ENCODE results near the gene NKX2-1.
A peak's percentile ranks its signal among the peaks of the same experiment; 100 is the strongest.

Gene NKX2-1

DNA sequence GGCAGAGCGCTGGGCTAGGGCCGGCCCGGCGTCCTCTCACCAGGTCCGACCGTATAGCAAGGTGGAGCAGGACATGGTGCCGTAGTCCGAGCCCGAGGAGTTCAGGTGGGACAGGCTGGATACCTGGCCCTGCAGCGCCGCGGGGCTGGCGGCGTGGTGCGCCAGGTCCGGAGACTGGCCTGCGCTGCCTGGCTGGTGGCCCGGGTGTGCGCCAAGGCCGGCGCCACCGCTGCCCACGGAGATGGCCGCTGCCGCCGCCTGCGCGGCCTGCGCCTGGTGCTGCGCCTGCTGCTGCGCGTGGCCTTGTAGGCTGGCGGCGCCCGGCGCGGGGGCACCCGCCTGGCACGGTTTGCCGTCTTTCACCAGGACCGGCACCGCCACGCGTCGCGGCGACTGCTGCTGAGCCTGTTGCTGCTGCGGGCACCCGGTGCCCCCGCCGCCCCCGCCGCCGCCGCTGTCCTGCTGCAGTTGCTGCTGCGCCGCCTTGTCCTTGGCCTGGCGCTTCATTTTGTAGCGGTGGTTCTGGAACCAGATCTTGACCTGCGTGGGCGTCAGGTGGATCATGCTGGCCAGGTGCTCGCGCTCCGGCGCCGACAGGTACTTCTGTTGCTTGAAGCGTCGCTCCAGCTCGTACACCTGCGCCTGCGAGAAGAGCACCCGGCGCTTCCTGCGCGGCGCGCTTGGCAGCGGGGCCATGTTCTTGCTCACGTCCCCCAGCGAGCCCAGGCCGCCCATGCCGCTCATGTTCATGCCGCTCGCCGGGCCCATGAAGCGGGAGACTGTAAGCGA is 2.6 kb downstream of the NKX2-1 start:
- no peak for DNase-seq

DNA sequence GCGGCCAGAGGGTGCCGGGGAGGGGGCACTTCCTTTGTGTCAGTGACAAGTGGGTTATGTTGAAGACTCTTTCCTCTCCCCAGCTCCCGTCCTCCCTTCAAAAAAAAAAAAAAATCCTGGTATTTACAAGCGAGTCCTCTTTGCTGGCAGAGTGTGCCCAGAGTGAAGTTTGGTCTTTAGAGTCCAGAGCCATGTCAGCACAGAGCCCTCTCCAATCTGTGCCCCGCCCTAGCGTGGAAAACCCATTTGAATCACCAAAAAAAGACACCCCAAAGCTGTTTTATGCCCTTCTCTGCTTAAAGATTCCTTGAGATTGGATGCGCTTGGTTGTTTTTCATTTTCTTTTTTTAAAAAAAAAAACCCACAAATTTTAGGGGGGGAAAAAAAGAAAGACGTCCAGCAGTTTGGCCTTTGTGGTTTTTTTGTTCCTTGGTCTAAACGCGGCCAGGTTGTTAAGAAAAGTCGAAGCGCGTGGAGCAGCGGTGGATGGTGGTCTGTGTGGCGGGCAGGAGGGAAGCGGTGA is 3.3 kb downstream of the NKX2-1 start:
- DNase-seq: no peak

- no peak for DNase-seq
Measured at GRCh38 chr14:36515896-36516718, 3.9 kb downstream of the NKX2-1 start.

GRCh38 chr14:36515105-36515593 is 4.9 kb downstream of the NKX2-1 start:
- DNase-seq: no peak

DNA sequence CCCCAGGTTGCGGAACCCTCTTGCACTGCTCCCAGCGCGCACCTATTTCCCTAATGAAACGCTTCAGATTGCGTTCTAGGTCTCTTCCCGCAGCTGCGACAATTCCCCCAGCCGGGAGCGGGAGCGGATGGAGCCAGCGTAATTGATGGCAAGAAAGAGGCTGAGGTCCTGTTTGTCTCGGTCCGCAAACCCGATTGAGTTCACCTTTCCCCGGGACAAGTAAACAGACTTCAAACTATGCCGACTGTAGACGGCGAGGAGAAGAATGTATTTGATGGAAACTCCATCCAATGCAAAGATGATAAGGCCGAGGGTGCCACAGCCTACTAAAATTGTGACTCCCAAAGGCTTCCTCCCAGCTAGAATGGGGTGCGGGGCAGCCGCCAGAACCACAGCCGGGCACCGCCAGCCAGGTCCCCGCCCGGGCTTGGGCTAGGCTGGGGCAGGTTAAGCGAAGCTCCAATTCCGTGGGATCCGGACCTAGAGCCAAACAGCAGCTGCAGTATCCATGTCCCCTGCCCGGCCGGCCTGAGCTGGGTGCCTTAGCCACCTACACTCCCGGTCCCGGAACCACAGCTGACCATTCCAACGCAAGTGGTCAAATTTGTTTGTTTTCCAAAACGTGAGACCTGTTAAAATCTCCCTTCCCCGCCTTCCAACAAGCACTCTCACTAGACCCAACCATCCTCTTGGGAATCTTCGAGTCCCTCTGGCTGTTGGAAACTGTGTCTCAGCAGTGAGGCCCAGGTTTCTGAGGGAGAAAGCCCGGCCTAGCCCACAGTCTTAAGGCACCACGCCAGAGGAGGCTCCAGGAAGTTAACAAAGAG is 5.5 kb downstream of the NKX2-1 start:
- DNase-seq: no peak

- DNase-seq: no peak
Measured at GRCh38 chr14:36513451-36514277, 6.4 kb downstream of the NKX2-1 start.

DNA sequence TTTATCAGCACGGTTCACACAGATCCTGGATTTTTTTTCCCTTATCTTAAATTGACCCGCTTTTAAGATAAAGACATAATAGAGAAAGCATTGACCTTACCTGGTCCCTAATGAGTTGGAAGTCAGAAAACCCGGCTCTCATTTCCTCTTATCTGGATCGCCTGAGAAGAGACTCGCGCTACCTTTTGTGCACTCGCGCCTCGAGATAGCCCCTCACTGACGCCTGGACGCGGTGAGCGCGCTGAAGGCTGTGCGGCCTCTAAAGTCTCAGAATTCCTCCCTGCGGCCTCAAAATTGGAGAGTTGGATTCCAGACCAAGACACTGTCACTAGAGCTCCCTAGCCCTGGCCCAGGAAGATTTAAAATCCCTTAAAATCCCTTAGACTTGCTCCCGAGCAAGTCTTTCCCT is 7.0 kb downstream of the NKX2-1 start:
- DNase-seq: no peak

DNA sequence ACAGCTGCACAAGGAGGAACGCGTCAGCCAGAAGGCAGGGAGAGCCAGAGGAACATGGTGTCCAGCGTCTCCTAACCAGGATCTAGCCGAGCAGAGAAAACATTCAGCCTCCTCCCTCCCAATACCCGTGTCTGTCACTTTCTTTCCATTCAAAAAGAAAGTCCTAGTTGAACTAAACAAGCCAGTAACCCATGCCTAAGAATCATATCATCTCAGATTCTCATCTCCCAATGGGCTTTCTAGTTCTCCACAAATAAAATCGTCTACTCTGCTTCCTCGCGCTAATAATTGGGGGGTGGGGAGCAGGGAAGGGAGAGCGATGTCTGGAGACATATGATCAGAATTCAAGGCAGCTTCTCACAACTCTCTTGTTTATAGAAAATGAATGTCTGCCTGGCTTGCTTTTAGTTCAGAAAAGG is 7.4 kb downstream of the NKX2-1 start:
- no peak for DNase-seq

DNA sequence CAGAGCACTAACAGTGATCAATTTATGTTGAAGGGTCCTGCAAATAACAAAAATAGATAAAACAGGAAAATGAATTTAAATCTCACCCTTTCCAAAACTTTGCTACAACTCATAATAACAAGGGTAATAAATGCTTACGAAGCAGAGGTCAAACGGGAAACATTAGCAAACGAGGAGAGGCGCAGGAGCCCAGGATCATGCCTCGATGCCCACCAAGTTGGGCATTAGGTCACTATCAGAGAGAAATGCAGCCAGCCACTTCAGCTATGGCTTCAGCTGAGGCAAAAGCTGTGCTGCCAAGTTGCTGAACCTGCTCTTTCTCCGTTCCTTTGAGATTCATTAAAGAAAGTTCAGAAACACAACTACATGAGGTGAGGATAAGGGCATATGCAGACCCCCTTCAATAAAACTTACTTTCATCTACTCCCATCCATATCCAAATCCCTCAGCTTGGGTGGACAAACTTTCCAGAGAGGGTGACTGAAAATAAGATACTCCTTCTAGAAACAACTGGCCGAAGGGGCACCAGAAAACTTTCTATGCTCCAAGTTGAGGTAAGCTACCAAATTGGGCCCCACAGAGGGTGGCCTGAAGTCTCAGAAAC is 7.9 kb downstream of the NKX2-1 start:
- DNase-seq: no peak

DNA sequence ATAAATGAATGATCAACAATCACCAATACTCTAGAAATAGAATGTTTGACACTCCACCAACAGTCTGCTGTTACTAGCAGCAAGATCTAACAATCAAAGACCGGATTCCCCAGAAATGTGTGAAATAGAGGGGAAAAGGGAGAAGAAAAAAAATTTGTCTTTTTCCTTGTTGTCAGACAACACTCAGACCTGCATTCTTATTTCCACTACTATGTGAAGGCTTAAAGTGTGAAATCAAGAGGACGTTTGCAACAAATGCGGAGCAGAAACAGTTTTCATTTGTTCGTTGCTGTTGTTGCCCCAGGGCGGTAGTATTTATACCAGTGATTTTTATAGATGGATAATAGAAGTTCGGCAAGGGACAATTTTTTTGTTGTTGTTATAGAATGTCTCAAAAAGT is 9.2 kb downstream of the NKX2-1 start:
- DNase-seq: no peak

DNA sequence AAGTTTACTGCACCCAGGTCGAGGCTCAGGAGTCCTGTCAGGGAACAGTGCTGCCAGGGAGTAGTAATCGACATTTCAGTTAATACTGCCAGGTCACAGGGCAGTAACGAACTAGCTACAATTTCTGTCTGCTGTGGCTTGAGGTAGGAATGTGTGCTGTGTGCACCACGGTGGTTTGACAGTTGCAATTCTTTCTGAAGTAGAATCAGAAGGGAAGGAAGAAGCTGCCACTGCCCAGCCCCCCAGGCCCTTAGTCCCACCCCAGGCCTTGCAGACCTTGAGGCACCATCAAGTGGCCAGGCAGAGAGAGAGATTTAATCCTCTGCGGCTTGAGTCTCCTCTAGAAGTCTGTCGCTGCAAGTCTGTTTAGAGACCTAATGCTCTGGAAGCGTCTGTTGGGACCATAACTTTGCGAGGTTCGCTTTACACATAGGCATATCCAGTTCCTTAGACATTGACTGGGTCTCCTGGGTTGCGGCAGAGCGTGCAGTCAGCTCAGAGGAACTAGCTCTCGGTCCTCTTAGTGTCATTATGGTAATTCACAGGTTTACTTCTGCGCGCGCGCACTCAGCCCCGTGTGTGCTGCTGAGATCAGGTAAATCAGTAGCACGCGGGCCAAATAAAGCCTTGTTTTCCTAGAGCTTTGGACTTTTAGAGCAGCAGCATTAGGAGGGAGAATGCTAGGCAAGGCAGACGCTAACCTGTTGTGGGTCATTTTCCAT is 9.8 kb downstream of the NKX2-1 start:
- DNase-seq: no peak

GRCh38 chr14:36509069-36509917 is 10.7 kb downstream of the NKX2-1 start:
- no peak for DNase-seq

DNA sequence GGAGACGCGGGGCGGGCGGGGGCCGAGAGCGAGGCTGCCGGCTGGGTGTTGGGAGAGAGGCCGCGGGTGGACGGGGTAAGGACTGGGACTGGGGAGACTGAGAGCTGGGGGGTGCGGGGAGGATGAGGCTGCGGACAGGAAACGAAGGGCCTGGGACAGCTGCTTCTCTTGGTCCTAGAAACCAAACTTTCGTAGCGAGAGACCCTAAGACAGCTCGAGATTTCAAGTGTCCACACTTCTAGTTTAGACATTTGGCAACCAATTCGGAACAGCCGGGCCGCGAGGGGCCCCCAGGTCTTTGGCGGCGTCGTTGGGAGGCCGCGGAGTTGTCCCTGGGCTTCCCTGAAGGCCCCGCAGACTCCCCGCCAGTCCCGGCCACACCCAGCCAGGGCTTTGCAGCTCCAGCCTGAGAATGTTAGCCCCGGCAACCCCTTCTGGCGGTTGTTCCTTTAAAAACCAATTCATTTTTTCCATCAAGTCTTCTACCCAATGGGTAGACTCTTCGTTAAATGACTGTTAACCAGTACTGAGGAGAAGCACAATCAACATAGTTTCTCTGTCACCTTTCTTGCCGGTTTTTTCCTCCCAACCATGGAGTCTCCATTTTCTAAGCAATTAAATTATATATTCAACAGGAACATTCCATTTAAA is 11.5 kb downstream of the NKX2-1 start:
- DNase-seq: no peak

DNA sequence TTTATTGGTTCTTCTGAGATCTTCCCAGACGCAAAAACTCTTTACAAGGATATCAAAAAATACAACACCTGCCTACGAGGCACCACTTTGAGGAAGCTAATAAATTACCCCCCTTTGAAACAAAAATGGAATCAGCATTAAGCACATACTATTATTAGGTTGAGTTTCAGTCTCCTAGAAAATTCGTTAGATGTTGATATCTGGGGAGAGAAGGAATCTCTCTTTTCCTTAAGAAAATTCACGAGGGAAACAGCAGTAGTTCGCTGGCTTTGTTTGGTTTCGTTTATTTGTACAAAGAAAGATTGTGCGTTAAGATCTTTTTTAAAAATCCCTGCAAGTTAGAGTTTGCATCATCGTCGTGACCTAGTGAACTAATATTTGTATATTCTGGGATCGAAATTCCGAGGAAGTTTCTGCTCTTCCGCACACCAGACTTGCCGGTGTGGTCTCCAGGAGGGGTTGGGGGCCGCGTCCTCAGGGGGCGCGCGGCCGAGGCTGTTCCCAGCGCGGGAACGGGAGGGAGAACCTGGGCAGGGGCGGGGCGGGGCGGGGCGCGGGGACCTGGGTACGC is 12.1 kb downstream of the NKX2-1 start:
- peak; percentile 21 for DNase-seq

- no peak for DNase-seq
Measured at GRCh38 chr14:36506732-36507614, 13.1 kb downstream of the NKX2-1 start.

DNA sequence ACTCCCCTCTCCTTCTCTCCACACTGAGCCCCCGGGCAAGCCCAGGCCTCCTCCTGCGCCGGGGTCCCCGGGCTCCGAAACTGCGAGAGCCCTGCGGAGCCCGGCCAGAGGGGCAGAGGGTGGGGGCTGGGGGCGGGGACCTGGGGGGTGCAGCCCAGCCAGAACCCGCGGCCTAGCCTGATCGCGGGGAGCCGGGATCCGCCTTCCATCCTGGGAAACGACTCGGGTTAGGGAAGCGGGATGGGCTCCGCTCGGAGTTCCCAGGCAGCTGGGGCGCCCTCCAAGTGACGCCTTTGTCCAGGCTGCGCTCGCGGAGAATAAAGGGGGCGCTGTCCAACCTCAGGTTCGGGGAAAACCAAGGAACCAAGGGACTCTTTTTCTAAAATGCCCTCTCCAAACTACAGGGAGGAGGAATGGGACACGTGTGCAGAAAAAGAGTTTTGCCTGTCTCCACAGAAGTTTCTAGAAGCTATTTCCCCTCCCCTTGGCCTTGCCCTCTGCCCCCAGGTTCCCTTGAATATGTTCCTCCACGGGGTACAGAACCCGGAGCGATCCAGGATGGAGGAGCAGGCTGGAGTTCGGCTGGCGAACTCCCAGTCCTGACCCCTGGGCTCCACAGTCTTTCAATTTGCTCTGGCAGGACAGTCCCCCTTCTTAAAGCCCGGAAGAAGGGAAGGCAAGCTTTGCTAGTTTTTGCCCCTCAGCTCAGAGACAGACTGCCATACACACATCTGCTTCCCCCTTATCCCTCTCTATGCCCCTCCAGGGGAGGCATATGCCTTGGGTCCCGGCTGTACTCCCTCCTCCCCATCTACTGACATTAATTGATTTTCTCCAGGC is 13.9 kb downstream of the NKX2-1 start:
- no peak for DNase-seq
